GM19468 (cell line): Measurements from ENCODE around the gene LRFN3.
"Not testable (repeated sequence)": the region's sequence is repeated elsewhere in the genome, so short reads cannot be mapped to it uniquely, and the experiment has no call there.

Experiments used
- ATAC-seq: cut with Tn5 transposase; IDR thresholded peaks from one replicate; pipeline ENCODE4 v1.9.1; 2021; ENCODE audit warnings: mild to moderate bottlenecking, moderate library complexity, moderate number of reproducible peaks; ENCODE audit not compliant: unreplicated experiment; ENCODE audit errors: extremely low read depth

The LRFN3 gene

DNA sequence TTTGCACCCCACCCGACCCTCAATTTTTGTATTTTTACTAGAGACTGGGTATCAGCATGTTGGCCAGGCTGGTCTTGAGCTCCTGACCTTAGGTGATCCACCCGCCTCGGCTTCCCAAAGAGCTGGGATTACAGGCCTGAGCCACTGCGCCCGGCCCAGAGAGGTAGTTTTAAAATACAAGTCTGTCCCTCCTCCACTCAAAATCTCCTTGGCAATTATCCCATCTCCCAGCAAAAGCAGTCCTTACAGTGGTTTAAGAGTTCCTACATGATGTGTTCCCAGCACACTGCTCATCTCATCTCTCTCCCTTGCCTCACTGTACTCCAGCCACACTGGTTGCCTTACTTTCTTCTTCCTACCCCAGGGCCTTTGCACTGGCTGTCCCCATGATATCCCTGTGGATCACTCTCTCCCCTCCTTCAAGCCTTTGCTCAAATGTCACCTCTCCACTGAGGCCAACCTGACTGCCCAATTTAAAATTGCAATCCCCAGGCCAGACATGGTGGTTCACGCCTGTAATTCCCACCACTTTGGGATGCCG, 24.3 kb downstream of the LRFN3 start:
- ATAC-seq: no peak

DNA sequence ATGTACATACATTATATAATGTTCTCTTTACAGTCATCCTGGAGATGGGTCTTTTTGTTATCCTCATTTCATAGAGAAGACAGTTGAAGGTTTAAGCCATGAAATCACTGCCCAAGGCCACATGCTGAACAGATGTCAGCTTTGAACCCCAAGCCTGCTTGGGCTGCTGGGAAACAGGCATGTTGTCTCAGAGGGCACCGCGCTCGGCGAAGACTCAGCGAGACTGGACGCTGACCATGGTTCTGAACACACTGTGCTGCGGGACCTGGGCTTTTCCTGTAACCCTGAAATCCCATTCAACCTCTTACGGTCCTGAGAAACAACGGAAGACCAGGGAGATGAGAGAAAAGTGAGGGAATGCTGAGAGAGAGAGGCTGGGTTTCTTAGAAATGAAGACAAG, 27.3 kb downstream of the LRFN3 start:
- ATAC-seq: no peak

DNA sequence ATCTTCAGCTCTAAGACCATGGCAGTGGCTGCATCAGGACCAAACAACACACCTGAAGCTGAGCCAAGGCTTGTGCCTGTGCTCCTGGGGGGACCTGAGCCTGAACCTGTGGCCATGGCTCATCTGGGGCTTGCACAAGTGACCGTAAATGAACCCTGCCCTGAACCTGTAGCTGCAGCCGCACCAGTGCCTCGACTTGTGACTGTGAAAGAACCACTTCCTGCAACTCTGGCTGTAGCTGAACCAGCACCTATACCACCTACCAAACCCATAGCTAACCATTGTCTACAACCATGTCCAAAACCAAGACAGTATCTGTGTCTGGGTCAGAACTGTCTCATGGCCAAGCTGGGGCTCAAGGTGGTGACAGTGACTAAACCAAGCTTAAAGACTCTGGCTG, 30.6 kb downstream of the LRFN3 start:
- ATAC-seq: no peak

DNA sequence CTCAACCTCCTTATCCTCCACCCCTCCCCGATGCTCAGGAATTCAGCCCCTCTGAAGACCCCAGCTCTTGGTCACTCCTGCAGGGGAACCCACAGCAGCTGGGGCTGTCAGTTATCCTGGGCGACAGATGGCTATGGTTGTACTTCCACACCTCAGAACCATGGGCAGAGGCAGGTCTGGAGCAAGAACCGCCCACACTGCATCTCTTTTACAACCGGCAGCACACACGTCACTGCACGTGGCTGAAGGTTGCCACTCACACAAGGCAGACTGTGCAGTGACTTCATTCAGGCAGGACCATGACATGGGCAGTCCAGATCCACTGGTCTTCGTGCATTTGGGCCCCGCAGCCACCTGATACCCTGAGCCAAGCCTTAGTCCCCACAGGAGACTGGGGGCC, 37.3 kb downstream of the LRFN3 start:
- ATAC-seq: no peak

DNA sequence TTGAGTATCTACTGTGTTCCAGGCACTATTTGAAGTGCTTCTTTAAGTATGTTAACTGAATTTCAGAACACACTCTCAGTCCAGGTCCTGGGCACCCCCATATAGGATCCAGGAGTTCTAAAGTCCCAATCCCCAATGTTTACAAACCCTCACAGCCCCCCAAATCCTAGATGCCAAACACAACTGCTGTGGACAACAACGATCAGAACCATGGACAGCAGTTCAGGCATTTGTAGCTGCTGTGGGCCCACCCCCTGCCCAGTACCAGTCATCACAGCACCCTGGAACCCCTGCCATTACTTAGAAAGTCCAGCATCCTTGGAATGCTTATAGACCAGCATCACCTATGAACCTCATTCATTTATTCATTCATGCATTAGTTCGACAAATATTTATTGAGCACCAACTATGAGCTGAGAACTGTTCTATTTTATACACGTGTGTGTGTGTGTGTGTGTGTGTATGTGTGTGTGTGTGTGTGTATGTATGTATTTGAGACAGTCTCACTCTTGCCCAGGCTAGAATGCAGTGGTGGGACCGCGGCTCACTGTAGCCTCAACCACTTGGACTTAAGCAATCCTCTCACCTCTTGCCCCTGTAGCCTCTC, 39.5 kb downstream of the LRFN3 start:
- ATAC-seq: no peak

DNA sequence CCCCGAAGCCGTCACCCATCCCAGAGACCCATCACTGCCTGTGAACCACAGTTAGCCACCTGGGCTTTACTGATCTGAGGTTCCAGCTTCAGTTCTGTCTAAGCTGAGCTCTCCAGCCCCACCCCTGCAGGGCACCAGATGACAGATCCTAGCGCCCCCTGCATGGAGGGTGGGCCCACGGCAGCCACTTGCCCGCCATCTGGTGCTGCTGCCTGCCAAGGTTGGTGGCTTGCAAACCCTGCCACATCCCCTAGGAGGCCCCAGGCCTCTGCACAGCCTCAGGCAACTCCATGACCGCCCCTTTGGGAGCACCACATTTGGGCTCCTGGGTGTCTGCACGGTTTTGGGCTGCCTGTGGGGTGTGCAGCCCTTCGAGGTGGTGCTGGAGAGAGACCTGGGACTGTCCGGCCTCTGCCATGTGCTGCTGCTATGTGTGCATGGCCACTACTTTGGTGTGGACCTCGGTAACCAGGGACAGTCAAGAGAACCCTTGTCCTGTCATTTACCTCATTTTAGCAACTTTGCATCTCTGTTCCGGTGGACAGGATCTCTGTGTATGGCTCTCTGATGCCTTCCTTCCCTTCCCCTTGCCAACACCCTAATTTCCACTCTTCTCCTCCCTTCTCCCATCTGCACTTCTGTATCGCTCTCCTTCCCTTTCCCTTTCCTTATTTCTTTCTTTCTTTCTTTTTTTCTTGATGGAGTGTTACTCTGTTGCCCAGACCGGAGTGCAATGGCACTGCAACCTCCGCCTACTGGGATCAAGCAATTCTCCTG, 41.5 kb downstream of the LRFN3 start:
- ATAC-seq: no peak

DNA sequence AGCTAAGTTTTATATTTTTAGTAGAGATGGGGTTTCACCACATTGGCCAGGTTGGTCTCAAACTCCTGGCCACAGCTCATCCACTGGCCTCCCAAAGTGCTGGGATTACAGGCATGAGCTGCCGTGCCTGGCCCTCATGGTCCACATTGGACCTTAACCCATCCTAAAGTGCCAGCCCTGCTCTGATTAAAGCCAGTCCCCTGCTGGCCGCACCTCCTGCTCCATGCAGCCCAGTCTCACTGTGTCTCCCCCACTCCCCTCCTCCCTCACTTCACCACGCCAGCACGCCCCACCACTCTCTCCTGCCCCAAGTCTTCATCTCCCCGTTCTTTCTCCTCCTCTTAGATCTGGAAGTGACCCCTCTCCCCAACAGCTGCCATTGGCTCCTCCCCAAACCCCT, 42.1 kb downstream of the LRFN3 start:
- ATAC-seq: no peak

DNA sequence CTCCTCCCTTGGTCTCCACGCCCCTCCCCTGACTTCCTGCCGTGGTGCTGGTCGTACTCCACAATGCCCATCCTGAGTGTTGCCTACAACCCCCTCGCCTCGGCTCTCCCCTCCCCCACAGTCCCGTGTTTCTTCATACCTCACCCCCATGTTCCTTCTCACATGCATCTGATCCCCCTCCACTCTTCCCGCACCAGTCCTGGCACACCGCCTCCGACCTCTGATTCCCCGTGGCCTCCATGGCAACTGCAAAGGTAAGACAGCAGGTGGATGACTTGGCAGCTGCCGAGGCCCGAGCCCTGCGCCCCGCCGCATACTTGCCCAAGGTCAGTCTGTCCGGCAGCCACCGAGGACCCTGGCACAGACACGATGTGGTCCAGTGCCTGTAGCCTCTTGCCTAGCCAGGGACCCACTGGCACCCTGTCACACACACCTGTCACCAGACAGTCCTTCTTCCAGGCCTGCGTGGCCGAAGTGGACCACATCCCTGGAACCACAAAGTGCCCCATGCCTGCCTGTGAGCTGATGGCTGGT, 42.7 kb downstream of the LRFN3 start:
- ATAC-seq: no peak

DNA sequence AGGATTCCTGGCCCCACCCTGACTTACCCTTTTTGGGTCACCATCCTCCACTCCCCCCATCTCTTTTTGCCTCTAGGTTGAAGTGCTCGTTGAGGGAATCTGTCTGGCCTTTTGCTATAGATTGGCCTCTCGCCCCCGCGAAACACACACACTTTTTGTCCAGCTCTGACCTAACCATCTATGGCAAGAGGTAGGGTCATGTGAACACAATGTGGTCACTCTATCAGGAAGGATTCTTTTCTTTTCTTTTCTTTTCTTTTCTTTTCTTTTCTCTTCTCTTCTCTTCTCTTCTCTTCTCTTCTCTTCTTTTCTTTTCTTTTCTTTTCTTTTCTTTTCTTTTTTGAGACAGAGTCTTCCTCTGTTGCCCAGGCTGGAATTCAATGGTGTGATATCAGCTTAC, 44.8 kb downstream of the LRFN3 start:
- ATAC-seq: not testable (repeated sequence)

DNA sequence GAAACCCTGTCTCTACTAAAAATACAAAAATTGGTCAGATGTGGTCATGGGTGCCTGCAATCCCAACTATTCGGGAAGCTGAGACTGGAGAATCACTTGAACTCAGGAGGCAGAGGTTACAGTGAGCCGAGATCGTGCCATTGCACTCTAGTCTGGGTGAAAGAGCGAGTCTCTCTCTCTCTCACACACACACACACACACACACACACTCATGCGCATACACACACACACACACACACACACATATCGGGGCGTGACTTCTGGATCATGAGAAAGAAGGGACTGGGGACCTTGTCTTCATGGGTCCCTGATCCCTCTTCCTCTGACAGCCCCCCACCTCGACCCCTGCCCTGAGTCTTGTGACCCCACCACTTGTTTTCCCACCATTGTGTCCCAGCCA, 47.0 kb downstream of the LRFN3 start:
- ATAC-seq: no peak

DNA sequence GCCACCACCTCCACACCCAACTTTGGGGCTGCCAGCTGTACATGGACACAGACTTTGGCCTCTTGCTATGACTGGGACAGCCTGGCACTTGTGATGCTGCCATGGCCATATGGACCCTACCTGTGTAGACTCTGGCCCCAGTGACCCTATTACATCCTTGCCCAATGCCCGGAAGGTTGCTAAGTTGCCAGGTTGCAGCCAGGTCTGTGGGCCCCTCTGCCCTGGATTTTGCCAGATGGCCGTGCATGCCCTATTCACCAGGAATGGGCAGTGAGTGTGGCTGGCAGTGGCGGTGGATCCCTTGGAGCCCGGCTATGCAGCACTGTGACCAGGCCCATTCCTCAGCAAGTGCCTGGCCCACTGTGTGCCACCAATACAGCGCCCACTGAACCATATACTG, 49.9 kb downstream of the LRFN3 start:
- ATAC-seq: no peak

DNA sequence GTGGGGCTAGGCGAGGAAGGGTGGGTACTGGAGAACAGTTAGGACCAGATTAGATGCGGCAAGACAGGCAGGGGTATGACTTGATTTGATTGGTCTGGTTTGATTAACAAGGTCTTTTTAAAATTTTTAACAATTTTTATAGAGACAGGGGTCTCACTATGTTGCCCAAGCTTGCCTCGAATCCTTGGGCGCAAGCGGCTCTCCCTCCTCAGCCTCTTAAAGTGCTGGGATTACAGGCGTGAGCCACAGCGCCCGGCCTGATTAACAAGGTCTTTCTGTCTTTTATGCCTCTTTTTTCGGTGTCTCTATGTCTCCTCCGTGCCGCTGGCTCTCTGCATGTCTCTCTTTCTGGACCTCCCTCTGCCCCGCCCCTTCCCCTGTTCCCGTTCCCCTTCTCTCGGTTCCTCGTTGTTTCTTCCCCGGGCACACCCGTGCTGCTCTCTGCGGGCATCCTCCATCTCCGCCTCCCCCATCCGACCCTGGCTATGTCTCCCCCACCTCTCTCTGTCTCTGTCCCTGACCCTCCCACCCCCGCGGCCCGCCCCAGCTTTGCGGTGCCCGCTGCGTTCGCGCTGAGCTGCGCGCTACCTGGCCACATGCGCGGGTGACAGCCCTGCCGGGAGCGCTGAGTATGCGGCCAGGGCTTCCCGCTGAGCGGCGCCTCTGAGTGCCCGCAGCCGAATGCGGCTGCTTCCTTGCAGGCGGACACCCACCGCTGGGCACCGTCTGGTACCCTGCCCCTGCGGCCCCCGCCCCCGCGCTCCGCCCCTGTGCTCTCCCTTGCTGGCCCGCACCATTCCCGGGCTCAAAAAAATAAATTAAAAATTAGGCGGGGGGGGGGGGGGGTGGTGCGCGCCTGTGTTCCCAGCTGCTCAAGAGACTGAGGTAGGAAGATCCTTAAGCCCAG, 50.7 kb downstream of the LRFN3 start:
- ATAC-seq: no peak

DNA sequence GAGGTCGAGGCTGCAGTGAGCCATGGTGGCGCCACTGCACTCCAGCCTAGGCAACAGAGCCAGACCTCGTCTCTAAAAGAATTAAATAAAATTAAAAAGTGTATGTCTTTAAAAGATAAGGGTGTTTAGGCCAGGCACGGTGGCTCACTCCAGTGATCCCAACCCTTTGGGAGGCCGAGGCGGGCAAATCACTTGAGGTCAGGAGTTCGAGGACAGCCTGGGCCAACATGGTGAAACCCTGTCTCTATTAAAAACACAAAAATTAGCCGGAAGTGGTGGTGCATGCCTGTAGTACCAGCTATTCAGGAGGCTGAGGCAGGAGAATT, 51.4 kb downstream of the LRFN3 start:
- no peak for ATAC-seq

DNA sequence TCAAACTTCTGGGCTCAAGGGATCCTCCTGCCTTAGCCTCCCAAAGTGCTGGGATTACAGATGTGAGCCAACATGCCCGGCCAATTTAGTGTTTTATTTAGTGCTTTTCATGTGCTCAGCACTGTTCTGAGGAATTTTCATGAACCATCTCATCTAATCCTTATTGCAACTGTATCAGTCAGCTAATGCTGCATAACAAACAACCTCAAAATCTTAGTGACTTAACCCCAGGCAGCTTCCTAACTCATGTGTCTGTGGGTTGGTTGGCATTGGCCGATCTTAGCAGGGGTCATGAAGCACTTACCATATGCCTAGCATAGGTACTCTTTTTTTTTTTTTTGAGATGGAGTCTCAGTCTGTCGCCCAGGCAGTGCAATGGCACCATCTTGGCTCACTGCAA, 52.6 kb downstream of the LRFN3 start:
- no peak for ATAC-seq

DNA sequence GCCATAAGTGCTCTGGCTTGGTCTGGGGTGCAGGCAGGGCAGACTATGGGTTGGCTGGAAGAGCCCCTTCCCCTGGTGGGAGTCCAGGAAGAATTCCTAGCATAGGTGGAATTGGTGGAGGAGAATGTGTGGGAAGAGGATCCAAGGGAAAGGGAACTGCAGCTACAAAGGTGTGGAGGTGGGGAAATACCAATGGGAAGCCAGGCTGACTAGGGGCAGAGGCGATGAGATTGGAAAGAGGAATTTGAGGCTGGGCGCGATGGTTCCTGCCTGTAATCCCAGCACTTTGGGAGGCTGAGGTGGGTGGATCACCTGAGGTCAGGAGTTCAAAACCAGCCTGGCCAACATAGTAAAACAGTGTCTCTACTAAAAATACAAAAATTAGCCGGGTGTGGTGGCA, 54.0 kb downstream of the LRFN3 start:
- ATAC-seq: no peak

DNA sequence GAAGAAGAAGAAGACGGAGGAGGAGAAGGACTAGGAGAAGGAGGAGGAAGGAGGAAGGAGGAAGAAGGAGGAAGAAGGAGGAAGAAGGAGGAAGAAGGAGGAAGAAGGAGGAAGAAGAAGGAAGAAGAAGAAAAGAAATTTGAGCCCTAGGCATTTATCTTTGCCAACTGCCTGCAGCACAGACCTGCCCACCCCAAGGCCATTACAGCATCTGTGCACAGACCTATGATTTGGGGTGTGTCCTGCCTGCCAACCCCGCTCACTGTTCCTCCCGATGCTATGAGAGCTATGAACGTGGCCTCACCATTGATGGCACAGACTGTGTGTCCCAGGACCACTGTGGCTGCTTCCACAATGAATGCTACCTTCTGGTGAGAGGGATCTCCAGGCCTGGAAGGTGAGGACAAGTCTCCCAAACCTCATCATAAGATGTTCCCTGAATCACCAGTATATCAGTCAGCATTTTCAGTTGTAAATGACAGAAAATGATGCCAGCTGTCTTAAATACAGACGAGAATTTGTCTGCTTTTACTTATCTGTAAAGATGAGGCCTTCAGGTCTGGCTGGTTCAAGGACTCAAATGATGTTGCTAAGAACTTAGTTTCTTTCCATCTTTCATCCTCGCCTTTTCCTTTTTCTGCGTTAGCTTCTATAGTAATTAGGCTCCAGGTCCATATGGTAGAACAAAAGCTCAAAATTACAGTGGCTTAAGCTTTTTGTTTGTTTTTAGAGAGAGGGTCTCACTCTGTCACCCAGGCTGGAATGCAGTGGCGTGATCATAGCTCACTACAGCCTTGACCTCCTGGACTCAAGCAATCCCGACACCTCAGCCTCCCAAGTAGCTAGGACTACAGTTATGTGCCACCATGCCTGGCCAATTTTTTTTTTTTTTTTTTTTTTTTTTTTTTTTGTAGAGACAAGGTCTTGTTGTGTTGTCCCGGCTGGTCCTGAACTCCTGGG, 54.9 kb downstream of the LRFN3 start:
- ATAC-seq: no peak

DNA sequence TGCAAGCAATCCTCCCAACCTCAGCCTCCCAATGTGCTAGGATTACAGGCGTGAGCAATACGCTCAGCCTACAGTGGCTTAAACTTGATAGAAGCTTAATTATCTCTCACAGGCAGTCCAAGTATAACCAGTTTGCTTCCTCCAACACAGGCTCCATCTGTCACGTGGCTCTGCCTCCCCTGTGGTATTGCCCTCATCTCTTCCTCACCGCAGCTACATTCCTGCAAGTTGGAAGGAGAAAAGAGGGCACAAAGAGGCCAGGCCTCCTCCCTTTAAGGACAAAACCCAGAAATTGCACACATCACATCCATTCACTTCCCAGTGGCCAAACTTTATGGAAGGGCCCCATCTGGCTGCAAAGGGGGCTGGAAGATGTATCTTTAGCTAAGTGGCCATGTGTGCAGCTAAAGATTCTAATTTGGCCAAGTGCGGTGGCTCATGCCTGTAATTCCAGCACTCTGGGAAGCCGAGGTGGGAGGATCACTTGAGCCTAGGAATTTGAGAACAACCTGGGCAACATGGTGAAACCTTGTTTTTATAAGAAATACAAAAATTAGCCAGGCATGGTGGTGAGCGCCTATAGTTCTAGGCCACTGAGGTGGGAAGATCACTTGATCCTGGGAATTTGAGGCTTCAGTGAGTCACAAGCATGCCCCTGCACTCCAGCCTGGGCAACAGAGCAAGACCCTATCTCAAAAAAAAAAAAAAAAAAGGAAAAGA, 55.7 kb downstream of the LRFN3 start:
- ATAC-seq: no peak

DNA sequence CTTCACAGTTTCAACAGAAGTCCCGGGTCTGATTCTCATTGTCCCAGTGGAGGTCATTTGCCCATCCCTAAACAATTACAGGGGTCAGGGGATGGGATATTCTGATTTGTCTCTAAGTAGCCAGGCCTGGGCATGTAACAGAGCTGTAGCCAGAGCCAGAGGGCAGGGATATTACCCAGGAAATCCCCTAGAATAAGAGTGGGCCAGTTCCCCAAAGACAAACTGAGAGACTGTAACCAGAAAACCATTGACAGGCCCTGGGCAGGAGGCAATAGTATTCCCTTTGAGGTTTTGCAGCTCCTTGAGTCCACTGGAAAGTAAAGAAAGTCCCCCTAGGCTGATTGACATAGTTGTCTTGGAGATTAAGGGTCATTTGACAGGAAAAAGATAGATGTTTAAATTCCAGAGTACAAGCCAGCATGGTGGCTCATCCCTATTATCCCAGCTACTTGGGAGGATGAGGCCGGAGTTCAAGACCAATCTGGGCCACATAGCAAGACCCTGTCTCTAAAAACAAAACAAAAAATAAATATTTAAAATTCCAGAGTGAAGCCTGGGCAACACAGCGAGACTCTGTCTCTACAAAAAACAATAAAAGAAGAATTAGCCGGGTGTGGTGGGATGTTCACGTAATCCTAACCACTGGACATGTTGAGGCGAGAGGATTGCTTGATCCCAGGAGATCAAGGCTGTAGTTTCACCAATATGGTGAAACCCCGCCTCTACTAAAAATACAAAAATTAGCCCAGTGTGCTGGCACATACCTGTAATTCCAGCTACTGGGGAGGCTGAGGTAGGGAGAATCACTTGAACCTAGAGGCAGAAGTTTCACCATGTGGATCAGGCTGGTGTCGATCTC, 57.0 kb downstream of the LRFN3 start:
- no peak for ATAC-seq
